ENCODE data around the gene PCDHGA10.
"Not testable (repeated sequence)": the region's sequence is repeated elsewhere in the genome, so short reads cannot be mapped to it uniquely, and the experiment has no call there.

The PCDHGA10 gene

GRCh38 chr5:141422742-141423291 lies 10.0 kb downstream of the PCDHGA10 start:
- no peak for DNase-seq

GRCh38 chr5:141427783-141428426 lies 15.1 kb downstream of the PCDHGA10 start:
- no peak for DNase-seq

- no peak for DNase-seq
Observed at GRCh38 chr5:141430332-141431113, 17.7 kb downstream of the PCDHGA10 start, which contains the start of gene PCDHGA12. TSS of gene PCDHGA12 (plus strand) at chr5:141430507. CDS start at chr5:141430760, 253 bp downstream.

GRCh38 chr5:141431286-141431685 lies 18.5 kb downstream of the PCDHGA10 start:
- no peak for DNase-seq

DNA sequence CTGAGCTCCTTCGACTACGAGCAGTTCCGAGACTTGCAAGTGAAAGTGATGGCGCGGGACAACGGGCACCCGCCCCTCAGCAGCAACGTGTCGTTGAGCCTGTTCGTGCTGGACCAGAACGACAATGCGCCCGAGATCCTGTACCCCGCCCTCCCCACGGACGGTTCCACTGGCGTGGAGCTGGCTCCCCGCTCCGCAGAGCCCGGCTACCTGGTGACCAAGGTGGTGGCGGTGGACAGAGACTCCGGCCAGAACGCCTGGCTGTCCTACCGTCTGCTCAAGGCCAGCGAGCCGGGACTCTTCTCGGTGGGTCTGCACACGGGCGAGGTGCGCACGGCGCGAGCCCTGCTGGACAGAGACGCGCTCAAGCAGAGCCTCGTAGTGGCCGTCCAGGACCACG lies 19.5 kb downstream of the PCDHGA10 start:
- DNase-seq = not testable (repeated sequence)

GRCh38 chr5:141432726-141433125 lies 19.9 kb downstream of the PCDHGA10 start:
- not testable (repeated sequence) for DNase-seq

DNA sequence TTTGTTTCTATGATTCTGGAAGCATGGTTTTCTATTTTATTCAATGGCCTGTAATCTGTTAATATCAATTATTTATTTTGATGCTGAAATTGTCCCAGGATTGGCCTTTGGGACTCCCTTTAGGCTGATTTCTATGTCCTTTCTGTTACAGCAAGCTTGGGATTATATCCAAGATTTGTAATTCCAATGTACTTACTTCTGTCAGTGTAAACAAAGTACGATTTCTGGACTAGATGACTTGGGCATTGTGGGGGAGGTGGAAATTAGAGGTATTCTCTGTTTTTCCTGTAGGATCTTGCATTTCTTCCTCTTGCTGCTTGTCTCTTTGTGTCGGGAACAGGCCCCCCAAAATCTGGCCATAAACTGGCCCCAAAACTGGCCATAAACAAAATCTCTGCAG lies 21.2 kb downstream of the PCDHGA10 start:
- DNase-seq = no peak

DNA sequence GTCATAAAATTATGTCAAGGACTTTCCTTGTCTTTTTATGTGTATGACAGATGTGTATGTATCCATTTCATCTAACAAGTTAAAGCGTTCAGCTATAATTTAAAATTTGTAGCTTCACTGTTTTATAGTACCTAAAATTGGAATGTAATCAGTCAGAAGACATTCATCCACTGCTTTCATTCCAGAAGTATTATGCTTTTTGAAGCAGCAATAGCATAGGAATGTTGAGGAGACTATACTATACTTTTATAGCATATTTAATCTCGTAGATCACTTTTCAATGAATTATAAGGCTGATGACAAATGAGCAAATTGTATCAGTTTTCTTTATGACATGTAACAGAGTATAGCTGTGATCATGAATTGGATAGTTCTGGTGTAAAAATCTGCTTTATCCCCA lies 24.4 kb downstream of the PCDHGA10 start:
- DNase-seq = no peak

DNA sequence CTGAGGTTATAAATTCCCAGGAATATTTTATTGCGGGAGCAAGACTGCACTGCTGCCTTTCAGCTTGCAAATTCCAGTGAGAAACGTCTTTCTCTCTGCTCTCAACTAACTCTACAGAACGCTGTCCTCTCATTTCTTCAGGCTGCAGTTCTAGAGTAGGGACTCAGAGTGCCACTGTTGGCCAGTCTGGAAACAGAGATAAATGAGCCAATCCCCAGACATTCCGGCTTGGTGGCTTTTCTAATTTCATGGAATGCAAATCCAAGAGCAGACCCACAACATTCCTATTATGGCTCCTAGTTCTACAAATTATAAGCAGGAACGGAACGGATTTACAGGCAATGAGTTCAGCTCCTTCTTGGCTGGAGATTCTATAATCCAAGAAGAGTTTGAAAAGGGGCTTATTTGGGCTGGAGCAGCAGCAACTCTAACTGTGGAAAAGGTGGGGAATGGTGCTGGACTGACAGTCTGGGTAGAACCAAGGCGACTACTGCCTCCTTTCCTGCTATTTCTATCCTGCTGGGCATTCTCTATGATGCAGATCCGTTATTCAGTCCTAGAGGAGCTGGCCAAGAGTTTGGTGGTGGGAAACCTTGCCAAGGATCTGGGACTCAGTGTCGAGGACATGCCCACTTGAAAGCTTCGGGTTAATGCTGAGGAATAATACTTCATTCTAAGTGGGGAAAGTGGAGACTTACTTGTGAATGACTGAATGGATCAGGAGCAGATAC lies 26.8 kb downstream of the PCDHGA10 start:
- DNase-seq = no peak

DNA sequence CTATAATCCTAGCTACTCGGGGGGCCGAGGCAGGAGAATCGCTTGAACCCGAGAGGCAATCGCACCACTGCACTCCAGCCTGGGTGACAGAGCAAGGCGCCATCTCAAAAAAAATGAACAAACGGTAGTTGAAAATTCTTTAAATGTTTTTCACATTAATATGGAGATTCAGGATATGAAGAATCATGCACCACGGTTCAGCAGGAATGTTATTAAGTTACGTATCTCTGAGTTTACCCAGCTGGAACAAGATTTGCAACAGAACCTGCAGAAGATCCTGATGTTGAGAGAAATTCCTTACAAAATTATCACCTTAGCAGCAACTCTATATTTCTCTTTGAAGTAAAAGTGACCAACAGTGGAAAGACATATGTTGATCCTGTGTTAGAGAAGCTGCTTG lies 27.6 kb downstream of the PCDHGA10 start:
- no peak for DNase-seq

DNA sequence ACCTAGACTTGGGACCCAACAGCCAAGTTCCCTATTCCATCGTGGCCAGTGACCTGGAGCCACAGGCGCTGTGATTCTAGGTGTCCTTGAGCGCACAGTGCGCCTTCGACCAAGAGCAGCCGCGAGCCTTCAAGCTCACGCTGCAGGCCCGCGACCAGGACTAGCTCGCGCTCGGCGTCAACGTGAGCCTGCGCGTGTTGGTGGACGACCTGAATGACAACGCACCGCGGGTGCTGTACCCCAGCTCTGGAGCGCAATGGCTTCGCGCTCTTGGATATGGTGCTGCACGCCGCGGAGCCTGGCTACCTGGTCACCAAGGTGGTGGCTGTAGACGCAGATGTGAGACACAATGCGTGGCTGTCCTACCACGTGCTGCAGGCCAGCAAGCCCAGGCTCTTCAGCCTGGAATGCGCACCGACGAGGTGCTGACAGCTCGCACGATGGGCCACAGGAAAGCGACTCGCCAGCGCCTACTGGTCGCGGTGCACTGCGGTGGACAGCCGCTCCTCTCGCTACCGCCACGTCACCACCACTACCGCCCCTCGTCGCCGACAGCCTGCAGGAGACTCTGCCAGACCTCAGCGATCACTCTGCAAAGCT lies 28.9 kb downstream of the PCDHGA10 start:
- no peak for DNase-seq

DNA sequence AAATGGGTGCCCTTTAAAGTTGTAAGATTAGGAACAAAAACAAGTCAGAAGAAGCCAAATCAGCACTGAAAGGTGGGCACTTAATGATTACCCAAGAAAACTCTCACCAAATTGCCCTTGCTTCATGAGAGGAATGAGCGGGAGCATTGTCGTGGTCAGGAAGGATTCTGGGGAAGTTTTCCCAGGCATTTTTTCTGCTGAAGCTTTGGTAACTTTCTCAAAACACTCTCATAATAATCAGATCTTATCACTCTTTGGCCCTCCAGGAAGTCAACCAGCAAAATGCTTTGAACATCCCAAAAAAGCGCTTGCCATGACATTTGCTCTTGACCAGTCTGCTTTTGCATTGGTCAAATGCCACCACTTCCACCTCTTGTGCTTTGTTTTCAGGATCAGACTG lies 52.6 kb downstream of the PCDHGA10 start:
- no peak for DNase-seq

Measured in cortex of kidney (tissue), 1 donor.